COLO668 (cell line): ENCODE measurements around the gene GRM8.

Experiments used
- DNase-seq: peaks from one replicate; lab custom pipeline; 2025; ENCODE audit not compliant: unreplicated experiment; lab: John Stamatoyannopoulos, UW

GRM8 gene

GRCh38 chr7:126820925-126821324, 431.8 kb downstream of the GRM8 start:
- DNase-seq = no peak

DNA sequence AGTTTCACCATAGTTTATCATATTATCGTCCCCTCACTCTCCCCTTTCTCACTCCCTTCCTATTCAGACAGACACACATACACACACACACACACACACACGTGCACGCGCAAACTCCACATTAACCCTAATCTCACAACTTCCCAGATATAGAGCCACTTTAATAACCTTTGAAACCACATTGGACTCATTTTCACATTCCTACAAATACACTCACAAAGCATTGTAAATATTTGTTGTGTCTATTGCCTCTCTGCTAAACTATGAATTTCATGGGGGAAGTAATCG, 433.6 kb downstream of the GRM8 start:
- DNase-seq = no peak

DNA sequence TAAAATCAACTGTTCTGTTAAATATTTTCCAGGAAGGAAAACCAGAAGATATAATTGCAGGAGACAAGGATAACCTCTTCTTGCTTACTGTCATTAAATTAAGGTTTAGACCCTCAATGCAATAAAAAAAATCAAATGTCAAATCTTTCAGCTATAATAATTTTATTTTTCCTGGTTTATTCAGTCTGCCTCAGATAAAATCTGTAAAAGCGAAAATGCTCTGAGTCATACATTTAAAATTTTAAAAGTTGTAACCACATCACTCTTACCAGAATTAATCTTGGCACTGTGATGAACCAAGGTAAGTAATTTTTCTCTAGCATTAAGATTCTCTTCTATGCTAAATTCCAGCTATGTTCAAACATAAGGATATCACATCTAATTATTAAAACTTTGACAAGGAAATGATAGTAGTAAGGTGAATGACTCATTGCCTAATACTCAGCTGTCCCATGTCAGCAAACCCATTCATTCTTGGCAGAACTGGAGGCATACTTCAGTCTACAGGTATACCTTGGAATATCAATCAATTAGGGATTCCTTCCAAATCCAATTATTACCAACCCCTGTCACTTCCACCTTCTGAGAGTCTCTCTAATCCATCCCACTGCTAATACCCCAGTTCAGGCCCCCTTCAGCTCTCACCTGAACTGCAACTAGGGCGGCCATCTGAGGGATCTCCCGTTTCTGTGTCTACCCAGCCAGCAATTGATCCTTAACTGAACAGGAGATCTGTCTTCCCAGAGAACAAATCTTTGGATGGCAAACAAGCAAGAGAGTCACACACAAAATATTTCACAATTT, 434.1 kb downstream of the GRM8 start:
- no peak for DNase-seq

GRCh38 chr7:126809188-126809587, 443.6 kb downstream of the GRM8 start:
- no peak for DNase-seq

GRCh38 chr7:126806614-126807013, 446.1 kb downstream of the GRM8 start:
- no peak for DNase-seq

- no peak for DNase-seq
Observed at GRCh38 chr7:126805351-126805750, 447.4 kb downstream of the GRM8 start.

- no peak for DNase-seq
Observed at GRCh38 chr7:126804604-126805003, 448.1 kb downstream of the GRM8 start.

DNA sequence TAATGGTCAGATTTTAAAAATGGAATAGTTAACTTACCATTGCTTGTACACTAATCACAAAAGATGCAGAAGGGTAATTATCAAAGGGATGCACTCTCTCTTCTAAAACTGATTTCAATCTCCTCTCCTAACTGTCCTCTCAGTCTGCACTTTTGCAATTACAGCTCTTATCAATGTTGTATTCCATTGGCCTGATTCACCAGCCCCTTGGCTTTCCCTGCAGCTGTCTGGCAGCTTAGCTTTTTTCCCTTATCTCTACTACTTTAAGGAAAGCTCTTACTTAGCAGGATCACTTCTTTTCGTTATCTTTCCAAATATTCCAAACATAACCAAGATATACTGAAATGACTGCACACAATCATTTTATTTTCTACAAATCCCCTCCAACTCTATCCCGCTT, 448.8 kb downstream of the GRM8 start:
- DNase-seq = no peak

GRCh38 chr7:126803060-126803665, 449.6 kb downstream of the GRM8 start:
- DNase-seq = peak; percentile 74

GRCh38 chr7:126801733-126802132, 451.0 kb downstream of the GRM8 start:
- DNase-seq = no peak

- no peak for DNase-seq
Observed at GRCh38 chr7:126799541-126799940, 453.2 kb downstream of the GRM8 start.

DNA sequence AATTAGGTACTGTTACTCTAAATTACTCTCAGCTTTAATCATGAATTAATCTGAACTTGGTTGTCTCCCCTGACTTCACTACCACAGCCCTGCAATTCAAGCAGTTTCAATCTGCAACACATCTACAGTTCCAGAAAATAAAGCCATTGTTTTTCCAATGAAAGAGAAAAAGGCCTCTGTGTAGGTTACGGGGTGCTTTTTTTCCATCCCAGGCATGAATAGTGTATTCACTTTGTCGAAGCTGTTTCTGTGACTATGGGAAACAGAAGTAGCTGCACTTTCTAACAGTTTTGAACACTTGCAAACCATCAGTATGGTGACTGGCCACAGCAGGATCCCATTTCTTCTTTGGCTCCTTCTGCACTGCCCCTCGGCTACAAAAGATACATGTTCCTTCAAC, 460.2 kb downstream of the GRM8 start:
- no peak for DNase-seq

- DNase-seq = no peak
Observed at GRCh38 chr7:126791306-126791705, 461.4 kb downstream of the GRM8 start.

DNA sequence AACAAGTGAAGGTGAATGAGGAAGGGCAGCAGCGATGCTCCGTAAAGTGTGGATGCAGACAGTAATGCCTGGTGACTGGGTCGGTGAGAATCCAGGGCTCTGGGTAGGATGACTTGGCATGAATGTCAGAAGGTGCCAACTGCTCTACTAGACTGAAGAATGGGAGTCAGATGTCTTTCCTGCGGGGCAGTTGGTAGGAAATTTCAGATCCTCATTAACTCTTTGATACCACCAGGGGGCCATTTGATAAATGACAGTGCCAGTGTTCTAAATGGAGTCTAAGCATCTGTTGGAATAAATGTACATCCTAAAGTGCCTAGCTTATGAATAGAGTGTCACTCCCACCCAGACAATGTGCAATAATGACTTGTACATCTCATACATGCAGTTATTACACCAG, 462.0 kb downstream of the GRM8 start:
- DNase-seq = no peak

DNA sequence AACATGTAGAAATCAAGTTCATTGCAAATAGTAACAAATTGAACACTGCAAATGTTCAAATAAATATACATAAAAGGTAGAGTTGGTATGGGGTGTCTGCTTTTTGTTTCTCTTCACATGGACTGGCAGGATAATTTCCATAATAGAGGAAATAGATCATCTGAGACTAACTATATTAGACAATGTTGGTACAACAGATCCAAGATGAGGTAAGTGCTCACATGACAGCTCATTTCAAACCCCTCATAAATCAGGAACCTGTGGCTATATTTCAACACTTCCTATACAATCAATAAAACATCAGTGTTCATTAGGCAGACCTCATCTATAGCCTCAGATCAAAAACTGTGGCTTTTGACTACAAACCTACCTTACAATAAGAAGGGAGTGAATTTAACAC, 469.1 kb downstream of the GRM8 start:
- no peak for DNase-seq

GRCh38 chr7:126780993-126781392, 471.7 kb downstream of the GRM8 start:
- peak; percentile 28 for DNase-seq

- DNase-seq = peak; percentile 49
Observed at GRCh38 chr7:126778101-126778500, 474.6 kb downstream of the GRM8 start.

DNA sequence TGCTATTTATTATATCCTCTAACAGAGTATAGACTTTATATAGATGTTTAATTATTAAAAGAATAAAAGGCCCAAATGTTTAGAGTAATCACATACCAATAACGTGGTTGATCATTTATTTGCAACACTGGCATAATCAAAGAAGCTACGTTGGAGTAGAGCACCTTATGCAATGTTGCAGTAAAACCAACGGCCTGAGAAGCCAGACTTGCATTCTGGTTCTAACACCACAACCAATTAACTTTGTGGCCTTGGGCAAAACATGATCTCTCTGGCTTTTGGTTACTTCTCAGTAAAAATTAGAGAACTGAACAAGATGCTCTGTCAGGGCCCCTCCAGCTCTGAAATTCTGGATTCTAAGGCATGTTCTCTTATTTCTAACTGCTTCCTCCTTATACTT, 476.2 kb downstream of the GRM8 start:
- DNase-seq = no peak

DNA sequence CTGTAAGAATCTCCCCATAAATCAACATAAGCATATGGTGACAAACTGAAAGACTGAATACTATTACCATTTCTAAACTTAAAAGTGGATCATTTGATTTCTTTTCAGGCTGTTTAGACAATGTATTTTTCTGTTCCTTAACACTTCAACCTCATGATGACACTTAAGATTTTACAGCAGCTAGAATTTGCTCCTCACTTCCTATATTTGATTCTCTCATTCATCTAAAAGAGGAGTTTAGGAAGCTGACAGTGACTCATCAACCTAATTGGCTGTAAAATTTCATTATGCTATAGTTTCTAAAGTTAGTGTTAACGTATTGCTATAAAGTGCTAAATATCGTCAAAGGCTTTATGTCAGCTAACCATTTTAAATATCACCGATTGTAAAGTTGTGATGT, 478.7 kb downstream of the GRM8 start:
- DNase-seq = no peak

DNA sequence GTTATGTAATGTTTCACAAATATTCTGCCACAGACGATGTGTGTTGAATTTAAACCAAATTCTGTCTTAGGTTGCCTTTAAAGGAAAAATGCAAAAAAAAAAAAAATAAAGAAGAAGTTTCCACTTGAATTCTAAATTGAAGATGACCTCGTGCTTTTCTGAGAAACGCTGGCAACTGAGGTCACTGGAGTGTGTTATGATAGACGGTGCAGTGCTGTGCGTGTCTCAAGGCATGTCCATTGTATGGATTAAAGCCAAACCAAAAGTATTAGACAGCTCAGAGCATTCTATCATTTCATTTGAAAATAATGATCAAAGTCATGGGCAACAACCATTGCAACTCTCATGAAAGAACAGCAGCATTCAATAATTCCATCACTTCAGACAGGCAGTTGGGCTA, 483.9 kb downstream of the GRM8 start:
- no peak for DNase-seq

DNA sequence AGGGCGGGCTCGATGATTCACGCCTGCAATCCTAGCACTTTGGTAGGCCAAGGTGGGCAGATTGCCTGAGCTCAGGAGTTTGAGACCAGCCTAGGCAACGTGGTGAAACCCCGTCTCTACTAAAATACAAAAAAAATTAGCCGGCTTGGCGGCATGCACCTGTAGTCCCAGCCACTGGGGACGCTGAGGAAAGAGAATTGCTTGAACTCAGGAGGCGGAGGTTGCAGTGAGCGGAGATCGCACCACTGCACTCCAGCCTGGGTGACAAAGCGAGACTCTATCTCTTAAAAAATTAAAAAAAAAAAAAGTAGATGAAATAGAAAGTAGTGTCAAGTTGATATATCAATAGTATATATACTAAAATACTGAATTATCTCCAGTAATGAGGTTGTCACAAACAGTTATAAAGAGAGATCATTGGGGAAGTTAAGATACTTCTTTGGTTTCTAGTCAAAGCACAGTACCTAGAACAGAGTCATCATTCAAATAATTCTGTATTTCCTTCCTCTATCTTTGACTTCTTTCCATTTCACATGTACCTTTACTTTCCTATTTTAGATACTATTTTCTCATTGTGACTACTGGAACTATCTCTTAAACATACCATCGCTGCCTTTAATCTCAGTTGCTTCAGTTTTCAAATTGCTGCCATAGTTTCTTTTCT, 491.7 kb downstream of the GRM8 start:
- DNase-seq = no peak

- no peak for DNase-seq
Observed at GRCh38 chr7:126755381-126755780, 497.4 kb downstream of the GRM8 start.
